GM06990 (cell line): ENCODE data around the gene STEAP2.

Source experiments
- DNase-seq: peaks from one replicate; pipeline ENCODE4 v3.0.0-alpha.2; 2011; ENCODE audit not compliant: insufficient read length; ENCODE audit errors: extremely low read depth
- H3K27me3 ChIP-seq: replicated peaks from 2 replicates; pipeline ENCODE4 v1.6.0; 2011; ENCODE audit warnings: low read length; ENCODE audit not compliant: control insufficient read depth, insufficient read depth
- H3K36me3 ChIP-seq: 2 replicates; pipeline ENCODE4 v1.5.1; 2011; ENCODE audit warnings: low read length; ENCODE audit not compliant: control insufficient read depth, insufficient read depth
- H3K4me3 ChIP-seq: replicated peaks from 2 replicates; pipeline ENCODE4 v1.5.1; 2011; ENCODE audit warnings: low read depth, mild to moderate bottlenecking, control low read depth, low read length
- TF ChIP-seq, protein P1 (sequence below): IDR thresholded peaks from 2 replicates; pipeline ENCODE4 v1.5.1; 2011; ENCODE audit warnings: low read length, control low read depth, mild to moderate bottlenecking, inconsistent platforms; ENCODE audit not compliant: insufficient read depth, poor library complexity, severe bottlenecking

Gene STEAP2

DNA sequence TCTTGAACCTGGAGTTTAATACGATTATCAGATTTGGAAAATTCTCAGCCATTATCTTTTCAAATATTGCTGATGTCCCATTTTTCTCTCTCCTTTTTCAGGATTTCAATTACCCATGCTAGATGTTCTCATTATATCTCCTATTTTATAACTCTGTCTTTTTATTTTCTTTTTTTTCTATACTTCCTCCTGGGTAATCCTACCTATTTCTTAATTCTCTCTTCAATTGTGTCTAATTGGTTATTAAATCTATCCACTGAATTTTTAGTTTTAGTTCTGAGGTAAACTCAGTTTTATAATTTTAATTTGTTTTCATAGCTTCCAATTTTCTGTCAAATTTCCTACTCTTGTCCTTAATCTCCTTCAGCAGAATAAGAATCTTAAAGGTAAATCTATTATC is 41.6 kb upstream of the STEAP2 start:
- Histone ChIP-seq H3K27me3 (no peaks in the 10 kb centered on the region), H3K36me3 (no peaks in the 10 kb centered on the region), H3K4me3 (no peak overlapping the region)
- DNase-seq, result no peak
- TF ChIP-seq, protein P1, sequence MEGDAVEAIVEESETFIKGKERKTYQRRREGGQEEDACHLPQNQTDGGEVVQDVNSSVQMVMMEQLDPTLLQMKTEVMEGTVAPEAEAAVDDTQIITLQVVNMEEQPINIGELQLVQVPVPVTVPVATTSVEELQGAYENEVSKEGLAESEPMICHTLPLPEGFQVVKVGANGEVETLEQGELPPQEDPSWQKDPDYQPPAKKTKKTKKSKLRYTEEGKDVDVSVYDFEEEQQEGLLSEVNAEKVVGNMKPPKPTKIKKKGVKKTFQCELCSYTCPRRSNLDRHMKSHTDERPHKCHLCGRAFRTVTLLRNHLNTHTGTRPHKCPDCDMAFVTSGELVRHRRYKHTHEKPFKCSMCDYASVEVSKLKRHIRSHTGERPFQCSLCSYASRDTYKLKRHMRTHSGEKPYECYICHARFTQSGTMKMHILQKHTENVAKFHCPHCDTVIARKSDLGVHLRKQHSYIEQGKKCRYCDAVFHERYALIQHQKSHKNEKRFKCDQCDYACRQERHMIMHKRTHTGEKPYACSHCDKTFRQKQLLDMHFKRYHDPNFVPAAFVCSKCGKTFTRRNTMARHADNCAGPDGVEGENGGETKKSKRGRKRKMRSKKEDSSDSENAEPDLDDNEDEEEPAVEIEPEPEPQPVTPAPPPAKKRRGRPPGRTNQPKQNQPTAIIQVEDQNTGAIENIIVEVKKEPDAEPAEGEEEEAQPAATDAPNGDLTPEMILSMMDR, result no peak

DNA sequence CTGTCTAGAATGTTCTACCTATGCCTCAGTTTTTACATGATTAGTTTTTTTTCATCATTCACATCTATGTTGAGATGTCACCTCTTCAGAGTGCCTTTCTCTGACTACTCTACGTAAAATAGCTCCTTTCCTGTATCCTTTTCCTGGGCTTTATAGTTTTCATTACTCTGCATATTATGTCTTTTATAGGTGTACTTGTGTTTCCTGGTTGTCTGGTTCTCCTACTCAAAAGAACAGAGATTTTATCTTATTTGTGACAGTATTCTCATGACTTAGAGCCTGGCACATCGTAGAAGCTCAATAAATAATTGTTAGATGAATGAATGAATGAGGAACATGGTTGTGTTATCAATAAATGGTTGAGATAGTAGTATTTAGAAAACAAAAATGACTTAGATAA is 39.4 kb upstream of the STEAP2 start:
- no peak for DNase-seq
- no peak overlapping the region for H3K4me3 ChIP-seq
- no peaks in the 10 kb centered on the region for H3K27me3 ChIP-seq
- TF ChIP-seq, protein P1, result no peak
- H3K36me3 ChIP-seq, result no peaks in the 10 kb centered on the region

DNA sequence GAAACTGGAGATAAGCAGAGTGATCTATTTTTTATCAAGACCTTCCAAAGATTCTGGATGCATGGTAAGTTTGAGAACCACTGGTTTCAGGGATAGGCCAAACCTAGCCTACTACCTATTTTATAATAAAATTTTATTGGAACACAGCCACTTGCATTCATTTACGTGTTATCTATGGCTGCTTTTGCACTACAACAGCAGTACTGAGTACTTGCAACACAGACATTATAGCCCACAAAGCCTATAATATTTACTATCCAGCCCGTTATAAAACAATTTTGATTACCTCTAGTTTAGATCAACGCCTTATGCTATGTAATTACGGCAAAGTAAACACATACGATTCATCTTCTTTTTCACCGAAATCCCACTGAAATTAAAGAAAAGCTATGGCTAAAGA is 38.9 kb upstream of the STEAP2 start:
- DNase-seq, result no peak

DNA sequence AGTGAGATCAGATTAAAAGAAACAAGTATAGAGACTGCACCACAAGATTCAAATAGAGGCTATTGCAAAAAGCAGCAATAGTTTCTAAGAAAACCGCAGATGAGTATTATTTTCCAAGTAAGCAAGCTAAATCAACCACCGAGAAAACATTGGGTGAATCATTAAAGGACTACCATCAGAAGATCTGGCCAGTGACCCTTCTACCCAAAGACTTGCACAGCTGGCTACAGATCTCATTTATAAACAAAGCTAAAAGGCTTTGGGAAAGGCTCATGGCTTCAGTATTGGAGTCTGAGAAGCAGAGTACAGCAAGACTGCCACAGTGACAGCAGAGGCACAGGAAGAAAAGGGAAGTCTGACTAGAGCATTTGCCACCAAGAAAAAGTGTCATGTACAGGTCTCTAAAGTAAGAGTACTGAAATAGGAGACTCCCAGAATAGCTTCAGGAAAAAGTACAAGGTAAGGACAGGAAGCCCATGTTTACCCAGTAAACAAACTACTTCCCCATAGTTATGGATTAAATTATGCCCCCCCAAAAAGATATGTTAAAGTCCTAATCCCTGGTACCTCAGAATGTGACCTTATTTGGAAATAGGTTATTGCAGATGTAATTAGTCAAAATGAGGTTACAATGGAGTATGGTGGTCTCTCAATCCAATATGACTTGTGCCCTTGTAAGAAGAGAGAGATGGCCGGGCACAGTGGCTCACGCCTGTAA is 38.3 kb upstream of the STEAP2 start:
- no peak overlapping the region for H3K4me3 ChIP-seq
- TF ChIP-seq, protein P1, result no peak
- no peak for DNase-seq

More for the DNA sequence above, 38.9 kb upstream of the STEAP2 start:
- no peaks in the 10 kb centered on the region for H3K36me3 ChIP-seq
- TF ChIP-seq, protein P1, result no peak
- H3K27me3 ChIP-seq, result no peaks in the 10 kb centered on the region
- no peak overlapping the region for H3K4me3 ChIP-seq

DNA sequence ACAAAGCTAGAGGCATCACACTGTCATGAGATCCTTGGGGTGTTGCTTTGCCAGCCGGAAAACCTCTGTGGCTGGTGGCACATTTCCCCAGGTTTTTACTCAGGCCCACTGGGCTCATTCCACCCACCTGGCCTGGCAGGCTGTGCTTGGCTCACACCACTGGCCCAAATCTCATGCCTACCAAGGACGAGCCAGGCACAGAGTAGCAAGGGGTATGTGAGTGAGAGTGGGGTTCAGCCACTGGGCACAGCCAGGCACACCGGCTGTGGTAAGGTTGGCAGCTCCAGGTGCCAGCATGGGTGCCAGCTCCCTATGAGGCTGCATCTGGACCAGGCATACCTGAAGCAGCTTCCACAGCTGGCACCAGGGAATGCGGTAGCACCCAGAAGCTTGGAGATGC is 35.9 kb upstream of the STEAP2 start:
- H3K4me3 ChIP-seq, result no peak overlapping the region
- H3K36me3 ChIP-seq, result no peaks in the 10 kb centered on the region
- TF ChIP-seq, protein P1, result no peak
- H3K27me3 ChIP-seq, result no peaks in the 10 kb centered on the region
- DNase-seq, result no peak

More for the DNA sequence above, 38.3 kb upstream of the STEAP2 start:
- no peaks in the 10 kb centered on the region for H3K36me3 ChIP-seq
- H3K27me3 ChIP-seq, result no peaks in the 10 kb centered on the region
